ENCODE results near the gene IFNK. TPM values are rescaled to one million over a fixed set of nuclear protein-coding genes. Genes with fewer than 3 reads are reported as not detected.

Gene IFNK
- total and polyA plus RNA-seq, 2 donors (not counting 3 experiments of a cell fraction or from before 2014, with no cell fraction given) = not detected

DNA sequence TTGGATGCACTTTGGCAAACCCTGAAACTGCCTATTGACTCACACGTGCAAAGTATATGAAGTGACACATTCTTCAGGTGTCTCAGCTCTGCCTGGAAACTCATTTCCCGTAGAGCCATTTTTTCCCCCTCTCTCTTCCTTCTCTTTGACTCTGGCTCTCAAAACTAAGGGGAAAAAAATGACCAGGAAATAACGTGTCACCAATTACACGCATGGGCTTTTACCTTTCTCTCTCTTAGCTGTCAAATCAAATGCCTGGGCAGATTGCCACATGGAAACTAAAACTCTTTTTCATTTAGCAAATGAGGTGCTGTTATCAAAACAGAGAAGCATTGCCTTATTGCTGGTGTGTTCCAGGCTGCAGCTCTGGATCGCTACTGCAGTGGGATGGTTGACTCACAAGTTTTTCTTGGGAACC lies 18.3 kb upstream of the IFNK start:
- dilution Hi-C loops (cut with MboI; ENCODE audit: extremely low pct_ligation_motif_present, low sequenced_read_pairs) (loop anchor here (25.0 kb wide), 1 partner anchor 168 kb away; no protein-coding TSS in a partner anchor), intact Hi-C loops (cut with micrococcal nuclease) (no loop called here)
- ChIA-PET CTCF (no interaction called here), POLR2A (no interaction called here)
- Histone ChIP-seq H3K27ac (ENCODE audit: insufficient read depth, low read depth, low read length) (no peak overlapping the region), H2AFZ (ENCODE audit: low read depth, low read length) (no peak overlapping the region), H3K36me3 (ENCODE audit: control insufficient read depth in 2 of 2, extremely low read depth in 1 of 2, insufficient read depth in 2 of 2, low read length in 2 of 2) (no peaks in the 10 kb centered on the region), H3K9me3 (replicated peaks; ENCODE audit: control insufficient read depth, insufficient read depth, low read length) (no peaks in the 10 kb centered on the region), H3K4me2 (ENCODE audit: insufficient read depth, low read length) (no peak overlapping the region), H3K27me3 (ENCODE audit: control insufficient read depth in 2 of 2, insufficient read depth in 2 of 2, low read length in 2 of 2) (peaks cover 0 to 6% of the 10 kb centered on the region in 2 experiments), H3K9ac (replicated peaks; ENCODE audit: extremely low read depth, insufficient read depth, low read length) (no peak overlapping the region), H3K4me3 (replicated peaks in 1 of 3; ENCODE audit: insufficient read depth in 1 of 3, low read depth in 1 of 3, low read length in 3 of 3) (no peak overlapping the region), H3K4me1 (ENCODE audit: control insufficient read depth, extremely low read depth, insufficient read depth, low read length) (no peaks in the 10 kb centered on the region), H3K79me2 (ENCODE audit: control insufficient read depth, insufficient read depth, low read length) (no peaks in the 10 kb centered on the region), H3K9me1 (replicated peaks; ENCODE audit: control insufficient read depth, extremely low read depth, insufficient read depth, low read length) (no peaks in the 10 kb centered on the region), H4K20me1 (replicated peaks; ENCODE audit: control insufficient read depth, extremely low read depth, insufficient read depth, low read length) (no peaks in the 10 kb centered on the region)
- DNase-seq (ENCODE audit: low read depth, low spot score) (no peak), FAIRE-seq (no peak)
- no TSS peak for BruUV-seq (replicated peaks)
- no peak for TF ChIP-seq FOS (IDR thresholded peaks at IDR 0.05; ENCODE audit: borderline replicate concordance, insufficient read depth, low read length)
- TF ChIP-seq, protein P1, sequence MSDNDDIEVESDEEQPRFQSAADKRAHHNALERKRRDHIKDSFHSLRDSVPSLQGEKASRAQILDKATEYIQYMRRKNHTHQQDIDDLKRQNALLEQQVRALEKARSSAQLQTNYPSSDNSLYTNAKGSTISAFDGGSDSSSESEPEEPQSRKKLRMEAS (IDR thresholded peaks at IDR 0.05; ENCODE audit: insufficient read depth, insufficient read length) = no peak
- no peak for TF ChIP-seq MYC (IDR thresholded peaks at IDR 0.05; ENCODE audit: low read depth, low read length)
- no peak for TF ChIP-seq POLR2A (IDR thresholded peaks at IDR 0.05; ENCODE audit: low read depth, low read length)
- TF ChIP-seq, protein P2, sequence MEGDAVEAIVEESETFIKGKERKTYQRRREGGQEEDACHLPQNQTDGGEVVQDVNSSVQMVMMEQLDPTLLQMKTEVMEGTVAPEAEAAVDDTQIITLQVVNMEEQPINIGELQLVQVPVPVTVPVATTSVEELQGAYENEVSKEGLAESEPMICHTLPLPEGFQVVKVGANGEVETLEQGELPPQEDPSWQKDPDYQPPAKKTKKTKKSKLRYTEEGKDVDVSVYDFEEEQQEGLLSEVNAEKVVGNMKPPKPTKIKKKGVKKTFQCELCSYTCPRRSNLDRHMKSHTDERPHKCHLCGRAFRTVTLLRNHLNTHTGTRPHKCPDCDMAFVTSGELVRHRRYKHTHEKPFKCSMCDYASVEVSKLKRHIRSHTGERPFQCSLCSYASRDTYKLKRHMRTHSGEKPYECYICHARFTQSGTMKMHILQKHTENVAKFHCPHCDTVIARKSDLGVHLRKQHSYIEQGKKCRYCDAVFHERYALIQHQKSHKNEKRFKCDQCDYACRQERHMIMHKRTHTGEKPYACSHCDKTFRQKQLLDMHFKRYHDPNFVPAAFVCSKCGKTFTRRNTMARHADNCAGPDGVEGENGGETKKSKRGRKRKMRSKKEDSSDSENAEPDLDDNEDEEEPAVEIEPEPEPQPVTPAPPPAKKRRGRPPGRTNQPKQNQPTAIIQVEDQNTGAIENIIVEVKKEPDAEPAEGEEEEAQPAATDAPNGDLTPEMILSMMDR (IDR thresholded peaks at IDR 0.05; ENCODE audit: extremely low read depth in 1 of 2, insufficient read depth in 1 of 2, low read depth in 1 of 2, low read length in 2 of 2) = no peak
- no peak for TF ChIP-seq GATA2 (IDR thresholded peaks at IDR 0.05; ENCODE audit: insufficient read depth, insufficient read length, low read depth, low read length)
- TF ChIP-seq EZH2 (IDR thresholded peaks at IDR 0.05; ENCODE audit: borderline replicate concordance, low read depth, low read length, severe bottlenecking) = no peak
- TF ChIP-seq POLR2AphosphoS5 (IDR thresholded peaks at IDR 0.05; ENCODE audit: insufficient read depth, low read depth, low read length) = no peak
- no peak for TF ChIP-seq JUN (IDR thresholded peaks at IDR 0.05; ENCODE audit: borderline replicate concordance, insufficient read depth, insufficient read length, low read depth)
